GM12878 (cell line): ENCODE results near the gene SLC24A4. TPM values are rescaled to one million over a fixed set of nuclear protein-coding genes. Genes with fewer than 3 reads are reported as not detected.

Experiments used
- ATAC-seq: fragments of 200-7000 bp; cut with Tn5 transposase; 3 replicates; pipeline ENCODE4 v1.9.1; 2020; ENCODE audit warnings: mild to moderate bottlenecking, moderate library complexity
- BruUV-seq: library from RNA; stranded (reverse); fragments of 400-500 nt; replicated peaks from 2 replicates; lab custom pipeline; 2021; lab: Mats Ljungman, UMichigan
- CTCF ChIA-PET: fragments of 300-600 bp; sonication (Branson Sonifier 250); formaldehyde crosslinking; extraction: SDS; loops from one replicate; lab custom pipeline; 2021; ENCODE audit warnings: inconsistent platforms; lab: Yijun Ruan, JAX
- POLR2A ChIA-PET: fragments of 350-600 bp; formaldehyde crosslinking; extraction: SDS; loops from one replicate; lab custom pipeline; 2021; ENCODE audit warnings: inconsistent platforms; lab: Charles Lee
- RAD21 ChIA-PET: fragments of 300-600 bp; sonication (Branson Sonifier 250); formaldehyde crosslinking; loops from one replicate; lab custom pipeline; 2023; ENCODE audit warnings: antibody characterized with exemption; ENCODE audit not compliant: unreplicated experiment; lab: Charles Lee
- SMC1A ChIA-PET: fragments of 300-600 bp; sonication (Branson Sonifier 250); formaldehyde crosslinking; loops from one replicate; lab custom pipeline; 2023; ENCODE audit not compliant: unreplicated experiment, uncharacterized antibody; lab: Charles Lee
- DNase-seq: peaks from one replicate; pipeline ENCODE4 v3.0.0-alpha.2; 2011; ENCODE audit warnings: low read depth, low spot score
- FAIRE-seq: peaks from 3 replicates; lab custom pipeline; 2011; peaks lifted over from hg19 to GRCh38; lab: Jason Lieb, UNC
- H2AFZ ChIP-seq: 2 replicates; pipeline ENCODE4 v1.6.0; 2011; ENCODE audit warnings: low read depth, low read length, control low read depth; ENCODE audit not compliant: control insufficient read depth
- H3K27ac ChIP-seq: 2 replicates; pipeline ENCODE4 v1.5.1; 2011; ENCODE audit warnings: control low read depth; ENCODE audit not compliant: control insufficient read depth, insufficient read depth
- H3K27me3 ChIP-seq, 2 experiments: replicated peaks in 1 of 2; 2 replicates each; pipeline versions ENCODE4 v1.6.0 to v1.6.1; 2011; ENCODE audit warnings: low read length in 1 of 2; ENCODE audit not compliant: control insufficient read depth in 2 of 2, insufficient read depth in 2 of 2
- H3K36me3 ChIP-seq, 2 experiments: 2 replicates each; pipeline ENCODE4 v1.5.1; 2011; ENCODE audit warnings: low read length in 1 of 2; ENCODE audit not compliant: control insufficient read depth in 2 of 2, insufficient read depth in 2 of 2
- H3K4me1 ChIP-seq: 2 replicates; pipeline ENCODE4 v1.6.1; 2011; ENCODE audit warnings: mild to moderate bottlenecking, low read length, moderate library complexity, mixed read lengths; ENCODE audit not compliant: control insufficient read depth, insufficient read depth
- H3K4me2 ChIP-seq: 2 replicates; pipeline ENCODE4 v1.6.0; 2011; ENCODE audit warnings: control low read depth; ENCODE audit not compliant: control insufficient read depth, insufficient read depth
- H3K4me3 ChIP-seq: fragments of 200-600 bp; sonication (generic); 2 replicates; pipeline ENCODE4 v1.5.1; 2016
- H3K79me2 ChIP-seq: 2 replicates; pipeline ENCODE4 v1.6.0; 2011; ENCODE audit warnings: low read length; ENCODE audit not compliant: control insufficient read depth, insufficient read depth
- H3K9ac ChIP-seq: 2 replicates; pipeline ENCODE4 v1.8.0; 2011; ENCODE audit warnings: low read length, control low read depth, mixed read lengths; ENCODE audit not compliant: control insufficient read depth, insufficient read depth
- H3K9me3 ChIP-seq: replicated peaks from 3 replicates; pipeline ENCODE4 v1.5.1; 2011; ENCODE audit warnings: mild to moderate bottlenecking, low read length; ENCODE audit not compliant: control insufficient read depth, insufficient read depth
- H4K20me1 ChIP-seq: 2 replicates; pipeline ENCODE4 v1.6.0; 2011; ENCODE audit not compliant: control insufficient read depth, insufficient read depth
- NBN ChIP-seq: fragments of 450-650 bp; IDR thresholded peaks from 2 replicates; pipeline ENCODE4 v1.6.1; 2016
- PRDM15 ChIP-seq: fragments of 450-650 bp; formaldehyde crosslinking; IDR thresholded peaks from 2 replicates; pipeline ENCODE4 v1.4.0; 2020; ENCODE audit warnings: mild to moderate bottlenecking, moderate library complexity
- SKIL ChIP-seq: fragments of 450-650 bp; IDR thresholded peaks from 2 replicates; pipeline ENCODE4 v1.6.1; 2017; ENCODE audit warnings: mild to moderate bottlenecking, low read depth, inconsistent platforms; ENCODE audit not compliant: poor library complexity, severe bottlenecking
- YBX1 ChIP-seq: fragments of 450-650 bp; IDR thresholded peaks from 2 replicates; pipeline ENCODE4 v1.6.1; 2016; ENCODE audit warnings: antibody characterized with exemption
- ZSCAN29 ChIP-seq: fragments of 450-650 bp; IDR thresholded peaks from 2 replicates; pipeline ENCODE4 v1.6.1; 2017; ENCODE audit warnings: mild to moderate bottlenecking, moderate library complexity
- WGBS: methylation state at CpG from one replicate; pipeline ENCODE4 v1.1.6; 2016; ENCODE audit warnings: low lambda C conversion rate; ENCODE audit not compliant: insufficient replicate concordance, insufficient coverage; ENCODE audit errors: missing lambda C conversion rate; 5-methylcytosine and 5-hydroxymethylcytosine counted together
- in situ Hi-C: fragments of 300-500 bp; cut with MboI; formaldehyde crosslinking; loops from 9 replicates; pipeline ENCODE4 v1.14.3; 2018; ENCODE audit warnings: mixed read lengths
- intact Hi-C: fragments of 100-400 bp; cut with micrococcal nuclease; formaldehyde crosslinking; loops from one replicate; pipeline ENCODE4 v1.14.2; 2022; ENCODE audit not compliant: unreplicated experiment
- polyA plus RNA-seq, 11 experiments: library from polyadenylated mRNA; depleted of rRNA in 4 of 11; unstranded in 6 of 11; stranded (reverse) in 5 of 11; fragments of >200 nt; fragmentation: Nextera tagmentation in 4 of 11; fragmentation: Illumina TruSeq in 1 of 11; extraction: Ambion mirVana in 4 of 11; extraction: Trizol in 1 of 11; gene quantifications; 1 replicate in 1 of 11; 2 replicates in 10 of 11; pipeline versions ENCODE4 v1.2.1 to v1.2.3, GENCODE V29; 2011 to 2016; ENCODE audit warnings: inconsistent platforms in 2 of 11, missing spikeins in 2 of 11, low read depth in 1 of 11
- total RNA-seq, 4 experiments: library from RNA; depleted of rRNA in 3 of 4; stranded (reverse); fragments of >200 nt in 3 of 4; fragmentation: Illumina TruSeq in 1 of 4; extraction: Trizol in 1 of 4; gene quantifications; 2 replicates each; pipeline versions ENCODE4 v1.2.1 to v1.2.3, GENCODE V29; 2013 to 2021

SLC24A4 gene
- total and polyA plus RNA-seq, 10 of the 15 experiments (the other 5 are each of a cell fraction or from before 2014, with no cell fraction given) = under 0.01 to 0.46 (median 0.04) TPM; not detected in 5

- TF ChIP-seq PRDM15 (CRISPR knock-in tag) (no peak), ZSCAN29 (no peak)
Observed at GRCh38 chr14:92441751-92442504, 119.0 kb downstream of the SLC24A4 start (continued).

GRCh38 chr14:92443167-92443566, 120.2 kb downstream of the SLC24A4 start:
- Histone ChIP-seq H3K36me3 (no peaks in the 10 kb centered on the region), H3K79me2 (no peaks in the 10 kb centered on the region), H3K27ac (no peak overlapping the region), H3K9me3 (peaks cover 1% of the 10 kb centered on the region; the same call in 2 of the 3 replicates), H3K4me3 (no peak overlapping the region), H4K20me1 (no peaks in the 10 kb centered on the region), H2AFZ (no peak overlapping the region), H3K4me1 (peaks cover 20% of the 10 kb centered on the region), H3K9ac (no peak overlapping the region), H3K27me3 (no peaks in the 10 kb centered on the region), H3K4me2 (no peak overlapping the region)
- TF ChIP-seq NBN (no peak), SKIL (no peak), YBX1 (no peak)
- BruUV-seq = no TSS peak
- ChIA-PET SMC1A (no interaction called here), POLR2A (no interaction called here), RAD21 (no interaction called here), CTCF (interaction anchor here (0.6 kb wide), 1 partner anchor 40 kb away, joined by 4 read pairs; no protein-coding TSS in a partner anchor)
- FAIRE-seq (no peak), ATAC-seq (no peak), DNase-seq (no peak)
- WGBS = 75% methylated on average over 14 of the region's 14 CpGs
- intact Hi-C loops = no loop called here
- in situ Hi-C loops = no loop called here
